ENCODE data around the gene MINDY4.

The MINDY4 gene

GRCh38 chr7:30858576-30858975 is 87.4 kb downstream of the MINDY4 start:
- no peak overlapping the region for H3K14ac ChIP-seq (ENCODE audit: low read length)
- no peak overlapping the region for H2BK12ac ChIP-seq (ENCODE audit: low read length)

GRCh38 chr7:30859202-30859939 is 88.2 kb downstream of the MINDY4 start:
- no peak overlapping the region for H3K4me2 ChIP-seq (ENCODE audit: low read length)
- WGBS (ENCODE audit: extremely low coverage, insufficient coverage, insufficient read length): no CpG with 5 or more reads among the region's 10 CpGs
- H3K4me3 ChIP-seq (ENCODE audit: low read depth, low read length): no peak overlapping the region
- H3K14ac ChIP-seq (ENCODE audit: low read length): no peak overlapping the region
- H4K12ac ChIP-seq (ENCODE audit: low read depth, low read length): no peak overlapping the region
- no peak overlapping the region for H3K23ac ChIP-seq (ENCODE audit: low read length)
- H3K4me1 ChIP-seq (ENCODE audit: control insufficient read depth in 1 of 2, insufficient read depth in 2 of 2, low read length in 2 of 2): no peaks in the 10 kb centered on the region
- no peak overlapping the region for H4K8ac ChIP-seq (ENCODE audit: low read depth, low read length)
- H3K79me1 ChIP-seq (ENCODE audit: low read length): no peaks in the 10 kb centered on the region
- no peak overlapping the region for H2AFZ ChIP-seq (ENCODE audit: insufficient read depth, low read length, poor library complexity)
- no peak overlapping the region for H3K9ac ChIP-seq (ENCODE audit: low read length)
- H2BK5ac ChIP-seq (ENCODE audit: low read depth, low read length, poor library complexity): no peak overlapping the region
- H4K91ac ChIP-seq (ENCODE audit: low read depth, low read length): no peak overlapping the region
- no peak for DNase-seq
- H3K4ac ChIP-seq (ENCODE audit: low read depth, low read length): no peak overlapping the region
- no peak overlapping the region for H2AK5ac ChIP-seq (ENCODE audit: low read length)
- H3K9me3 ChIP-seq (ENCODE audit: insufficient read depth, low read depth, low read length): peaks cover under 1% of the 10 kb centered on the region
- H2BK12ac ChIP-seq (ENCODE audit: low read length): no peak overlapping the region
- no peak overlapping the region for H3K18ac ChIP-seq (ENCODE audit: low read length)
- no peaks in the 10 kb centered on the region for H3K36me3 ChIP-seq (ENCODE audit: control insufficient read depth in 1 of 2, insufficient read depth in 2 of 2, low read length in 2 of 2)
- no peaks in the 10 kb centered on the region for H3K79me2 ChIP-seq (ENCODE audit: control insufficient read depth, insufficient read depth, low read length, poor library complexity)
- H3K27ac ChIP-seq (ENCODE audit: low read depth, low read length): no peak overlapping the region
- no peaks in the 10 kb centered on the region for H3K27me3 ChIP-seq (ENCODE audit: insufficient read depth, low read length)
- no peak overlapping the region for H2BK120ac ChIP-seq (ENCODE audit: insufficient read depth, low read length, poor library complexity)

More at GRCh38 chr7:30858576-30858975, 87.4 kb downstream of the MINDY4 start:
- Histone ChIP-seq H4K91ac (ENCODE audit: low read depth, low read length) (no peak overlapping the region), H3K4me1 (ENCODE audit: control insufficient read depth in 1 of 2, insufficient read depth in 2 of 2, low read length in 2 of 2) (peaks cover 3 to 4% of the 10 kb centered on the region in 2 experiments), H3K9ac (ENCODE audit: low read length) (no peak overlapping the region), H3K23ac (ENCODE audit: low read length) (no peak overlapping the region), H3K4me3 (ENCODE audit: low read depth, low read length) (no peak overlapping the region), H3K27me3 (ENCODE audit: insufficient read depth, low read length) (no peaks in the 10 kb centered on the region), H3K4ac (ENCODE audit: low read depth, low read length) (no peak overlapping the region), H2AK5ac (ENCODE audit: low read length) (no peak overlapping the region), H4K12ac (ENCODE audit: low read depth, low read length) (no peak overlapping the region), H3K36me3 (ENCODE audit: control insufficient read depth in 1 of 2, insufficient read depth in 2 of 2, low read length in 2 of 2) (no peaks in the 10 kb centered on the region), H4K8ac (ENCODE audit: low read depth, low read length) (no peak overlapping the region), H2BK5ac (ENCODE audit: low read depth, low read length, poor library complexity) (no peak overlapping the region), H3K4me2 (ENCODE audit: low read length) (no peak overlapping the region), H3K79me2 (ENCODE audit: control insufficient read depth, insufficient read depth, low read length, poor library complexity) (no peaks in the 10 kb centered on the region), H3K27ac (ENCODE audit: low read depth, low read length) (no peak overlapping the region), H3K18ac (ENCODE audit: low read length) (no peak overlapping the region), H2AFZ (ENCODE audit: insufficient read depth, low read length, poor library complexity) (no peak overlapping the region), H3K79me1 (ENCODE audit: low read length) (no peaks in the 10 kb centered on the region), H2BK120ac (ENCODE audit: insufficient read depth, low read length, poor library complexity) (no peak overlapping the region), H3K9me3 (ENCODE audit: insufficient read depth, low read depth, low read length) (peaks cover 1% of the 10 kb centered on the region)
- no CpG with 5 or more reads among the region's 2 CpGs for WGBS (ENCODE audit: extremely low coverage, insufficient coverage, insufficient read length)
- DNase-seq: no peak

- no peak overlapping the region for H4K91ac ChIP-seq (ENCODE audit: low read depth, low read length)
- no peak overlapping the region for H2BK12ac ChIP-seq (ENCODE audit: low read length)
- H3K4me2 ChIP-seq (ENCODE audit: low read length): no peak overlapping the region
- H4K12ac ChIP-seq (ENCODE audit: low read depth, low read length): no peak overlapping the region
- H3K4me3 ChIP-seq (ENCODE audit: low read depth, low read length): no peak overlapping the region
- no peak overlapping the region for H3K9ac ChIP-seq (ENCODE audit: low read length)
- no peaks in the 10 kb centered on the region for H3K9me3 ChIP-seq (ENCODE audit: insufficient read depth, low read depth, low read length)
- no peak overlapping the region for H2AK5ac ChIP-seq (ENCODE audit: low read length)
- no CpG with 5 or more reads among the region's 13 CpGs for WGBS (ENCODE audit: extremely low coverage, insufficient coverage, insufficient read length)
- H3K27me3 ChIP-seq (ENCODE audit: insufficient read depth, low read length): no peaks in the 10 kb centered on the region
- H3K4ac ChIP-seq (ENCODE audit: low read depth, low read length): no peak overlapping the region
- H3K79me1 ChIP-seq (ENCODE audit: low read length): no peaks in the 10 kb centered on the region
- H3K18ac ChIP-seq (ENCODE audit: low read length): no peak overlapping the region
- no peak overlapping the region for H3K23ac ChIP-seq (ENCODE audit: low read length)
- no peak overlapping the region for H2AFZ ChIP-seq (ENCODE audit: insufficient read depth, low read length, poor library complexity)
- H3K4me1 ChIP-seq (ENCODE audit: control insufficient read depth in 1 of 2, insufficient read depth in 2 of 2, low read length in 2 of 2): no peaks in the 10 kb centered on the region
- no peaks in the 10 kb centered on the region for H3K79me2 ChIP-seq (ENCODE audit: control insufficient read depth, insufficient read depth, low read length, poor library complexity)
- H2BK120ac ChIP-seq (ENCODE audit: insufficient read depth, low read length, poor library complexity): no peak overlapping the region
- H2BK5ac ChIP-seq (ENCODE audit: low read depth, low read length, poor library complexity): no peak overlapping the region
- H3K14ac ChIP-seq (ENCODE audit: low read length): no peak overlapping the region
- H3K36me3 ChIP-seq (ENCODE audit: control insufficient read depth in 1 of 2, insufficient read depth in 2 of 2, low read length in 2 of 2): no peaks in the 10 kb centered on the region
- H3K27ac ChIP-seq (ENCODE audit: low read depth, low read length): no peak overlapping the region
- no peak overlapping the region for H4K8ac ChIP-seq (ENCODE audit: low read depth, low read length)
- no peak for DNase-seq
These were observed 88.8 kb downstream of the MINDY4 start for GRCh38 chr7:30859940-30860496.

- no peaks in the 10 kb centered on the region for H3K9me3 ChIP-seq (ENCODE audit: insufficient read depth, low read depth, low read length)
- H3K79me1 ChIP-seq (ENCODE audit: low read length): no peaks in the 10 kb centered on the region
- no peaks in the 10 kb centered on the region for H3K4me1 ChIP-seq (ENCODE audit: control insufficient read depth in 1 of 2, insufficient read depth in 2 of 2, low read length in 2 of 2)
- H2AFZ ChIP-seq (ENCODE audit: insufficient read depth, low read length, poor library complexity): no peak overlapping the region
- H3K27ac ChIP-seq (ENCODE audit: low read depth, low read length): no peak overlapping the region
- no peak overlapping the region for H4K8ac ChIP-seq (ENCODE audit: low read depth, low read length)
- no CpG with 5 or more reads among the region's 7 CpGs for WGBS (ENCODE audit: extremely low coverage, insufficient coverage, insufficient read length)
- no peak overlapping the region for H3K4ac ChIP-seq (ENCODE audit: low read depth, low read length)
- no peak overlapping the region for H3K4me3 ChIP-seq (ENCODE audit: low read depth, low read length)
- no peak overlapping the region for H2AK5ac ChIP-seq (ENCODE audit: low read length)
- H2BK12ac ChIP-seq (ENCODE audit: low read length): no peak overlapping the region
- no peak overlapping the region for H3K4me2 ChIP-seq (ENCODE audit: low read length)
- no peak overlapping the region for H3K9ac ChIP-seq (ENCODE audit: low read length)
- DNase-seq: no peak
- no peak overlapping the region for H4K91ac ChIP-seq (ENCODE audit: low read depth, low read length)
- H3K27me3 ChIP-seq (ENCODE audit: insufficient read depth, low read length): no peaks in the 10 kb centered on the region
- no peaks in the 10 kb centered on the region for H3K36me3 ChIP-seq (ENCODE audit: control insufficient read depth in 1 of 2, insufficient read depth in 2 of 2, low read length in 2 of 2)
- no peak overlapping the region for H4K12ac ChIP-seq (ENCODE audit: low read depth, low read length)
- H3K14ac ChIP-seq (ENCODE audit: low read length): no peak overlapping the region
- H3K18ac ChIP-seq (ENCODE audit: low read length): no peak overlapping the region
- H3K23ac ChIP-seq (ENCODE audit: low read length): no peak overlapping the region
- no peaks in the 10 kb centered on the region for H3K79me2 ChIP-seq (ENCODE audit: control insufficient read depth, insufficient read depth, low read length, poor library complexity)
- H2BK5ac ChIP-seq (ENCODE audit: low read depth, low read length, poor library complexity): no peak overlapping the region
- H2BK120ac ChIP-seq (ENCODE audit: insufficient read depth, low read length, poor library complexity): no peak overlapping the region
These were observed 90.4 kb downstream of the MINDY4 start for GRCh38 chr7:30861612-30862011.
